H1 (cell line): Measurements from ENCODE around the gene PDE6B. TPM values are rescaled to one million over a fixed set of nuclear protein-coding genes. Genes with fewer than 3 reads are reported as not detected.
A peak's percentile ranks its signal among the peaks of the same experiment; 100 is the strongest.

Experiments
- CTCF ChIA-PET: fragments of 300-600 bp; sonication (Branson Sonifier 250); formaldehyde crosslinking; loops from one replicate; lab custom pipeline; 2021; ENCODE audit not compliant: partially characterized antibody; lab: Charles Lee
- POLR2A ChIA-PET: fragments of 300-600 bp; sonication (Branson Sonifier 250); formaldehyde crosslinking; loops from one replicate; lab custom pipeline; 2021; ENCODE audit warnings: inconsistent platforms; ENCODE audit not compliant: partially characterized antibody; lab: Charles Lee
- DNase-seq, 2 experiments: peaks; one replicate each; pipeline versions ENCODE4 v3.0.0 to v3.0.0-alpha.2; 2010 to 2022; ENCODE audit warnings: low spot score in 2 of 2, low read depth in 1 of 2, mixed read lengths in 1 of 2
- FAIRE-seq: peaks from 2 replicates; lab custom pipeline; 2011; peaks lifted over from hg19 to GRCh38; lab: Jason Lieb, UNC
- H2AFZ ChIP-seq: 2 replicates; pipeline ENCODE4 v1.8.1; 2012; ENCODE audit warnings: low read length, inconsistent platforms
- H2AK5ac ChIP-seq: 2 replicates; pipeline ENCODE4 v1.6.1; 2013; ENCODE audit warnings: low read depth, low read length
- H2BK120ac ChIP-seq: replicated peaks from 2 replicates; pipeline ENCODE3; 2013; ENCODE audit warnings: low read depth, low read length, inconsistent platforms
- H2BK12ac ChIP-seq: 2 replicates; pipeline ENCODE4 v1.6.1; 2013; ENCODE audit warnings: low read depth, low read length
- H2BK15ac ChIP-seq: 2 replicates; pipeline ENCODE4 v1.6.1; 2013; ENCODE audit warnings: low read length
- H2BK20ac ChIP-seq: 2 replicates; pipeline ENCODE4 v1.6.1; 2013; ENCODE audit warnings: low read length
- H2BK5ac ChIP-seq: 2 replicates; pipeline ENCODE4 v1.6.1; 2013; ENCODE audit warnings: low read depth, low read length
- H3K14ac ChIP-seq: 2 replicates; pipeline ENCODE4 v1.6.1; 2013; ENCODE audit warnings: inconsistent platforms; ENCODE audit not compliant: insufficient read length
- H3K18ac ChIP-seq: 2 replicates; pipeline ENCODE4 v1.6.1; 2013; ENCODE audit warnings: low read length; ENCODE audit errors: extremely low read depth
- H3K23ac ChIP-seq: 2 replicates; pipeline ENCODE4 v1.6.1; 2013; ENCODE audit warnings: inconsistent platforms; ENCODE audit not compliant: insufficient read length
- H3K23me2 ChIP-seq: 2 replicates; pipeline ENCODE4 v1.6.1; 2013; ENCODE audit warnings: low read depth, low read length
- H3K27ac ChIP-seq: 2 replicates; pipeline ENCODE4 v1.6.1; 2011; ENCODE audit warnings: low read depth, low read length, inconsistent platforms
- H3K27me3 ChIP-seq, 4 experiments: replicated peaks in 1 of 4; 1 replicate in 1 of 4; 2 replicates in 3 of 4; pipeline versions ENCODE4 v1.6.1 to v1.8.1; 2011 to 2013; ENCODE audit warnings: low read length in 3 of 4, mild to moderate bottlenecking in 3 of 4, inconsistent platforms in 2 of 4, mixed read lengths in 2 of 4, moderate library complexity in 1 of 4; ENCODE audit not compliant: control insufficient read depth in 3 of 4, insufficient read depth in 3 of 4; ENCODE audit errors: extremely low read depth in 1 of 4
- H3K36me3 ChIP-seq, 4 experiments: 2 replicates each; pipeline versions ENCODE4 v1.6.1 to v1.8.1; 2011 to 2013; ENCODE audit warnings: mild to moderate bottlenecking in 4 of 4, low read length in 3 of 4, moderate library complexity in 2 of 4, control low read depth in 1 of 4, inconsistent platforms in 1 of 4; ENCODE audit not compliant: insufficient read depth in 4 of 4, control insufficient read depth in 2 of 4
- H3K4ac ChIP-seq: replicated peaks from 2 replicates; pipeline ENCODE3; 2013; ENCODE audit warnings: low read length, low read depth, mixed read lengths, inconsistent platforms; ENCODE audit not compliant: insufficient read length
- H3K4me1 ChIP-seq, 4 experiments: replicated peaks in 1 of 4; 1 replicate in 1 of 4; 2 replicates in 3 of 4; pipeline versions ENCODE4 v1.6.1 to v1.8.1; 2011 to 2013; ENCODE audit warnings: low read length in 3 of 4, inconsistent platforms in 2 of 4, mixed read lengths in 1 of 4; ENCODE audit not compliant: insufficient read depth in 4 of 4, control insufficient read depth in 3 of 4
- H3K4me2 ChIP-seq, 2 experiments: 2 replicates each; pipeline versions ENCODE4 v1.6.1 to v1.8.1; 2011 to 2013; ENCODE audit warnings: low read depth in 2 of 2, low read length in 2 of 2, control low read depth in 1 of 2, inconsistent platforms in 1 of 2, mild to moderate bottlenecking in 1 of 2; ENCODE audit not compliant: insufficient read depth in 1 of 2
- H3K4me3 ChIP-seq, 4 experiments: fragments of 200-600, 300-600 bp in 1 of 4; sonication (generic), shearing (Covaris generic), sonication (Bioruptor Twin) in 1 of 4; 2 replicates each; pipeline versions ENCODE4 v1.5.1 to v1.8.1; 2011 to 2016; ENCODE audit warnings: low read length in 4 of 4, low read depth in 3 of 4, control low read depth in 2 of 4, inconsistent platforms in 2 of 4, mild to moderate bottlenecking in 2 of 4, mixed read lengths in 1 of 4, moderate library complexity in 1 of 4; ENCODE audit not compliant: insufficient read depth in 2 of 4; ENCODE audit errors: extremely low read depth in 1 of 4
- H3K56ac ChIP-seq: replicated peaks from 2 replicates; pipeline ENCODE3; 2013; ENCODE audit warnings: low read depth, mild to moderate bottlenecking, mixed read lengths, low read length, inconsistent platforms; ENCODE audit not compliant: insufficient read length
- H3K79me1 ChIP-seq: 2 replicates; pipeline ENCODE4 v1.6.1; 2013; ENCODE audit warnings: low read depth, low read length, control low read depth
- H3K79me2 ChIP-seq, 2 experiments: 2 replicates each; pipeline versions ENCODE4 v1.6.1 to v1.8.1; 2012 to 2013; ENCODE audit warnings: low read length in 2 of 2, mild to moderate bottlenecking in 2 of 2, inconsistent platforms in 1 of 2; ENCODE audit not compliant: insufficient read depth in 2 of 2, control insufficient read depth in 1 of 2
- H3K9ac ChIP-seq, 4 experiments: replicated peaks in 1 of 4; 1 replicate in 1 of 4; 2 replicates in 3 of 4; pipeline versions ENCODE4 v1.6.1 to v1.8.1; 2011 to 2013; ENCODE audit warnings: low read depth in 3 of 4, low read length in 3 of 4, control low read depth in 2 of 4, mild to moderate bottlenecking in 2 of 4, moderate library complexity in 2 of 4, inconsistent platforms in 1 of 4; ENCODE audit errors: extremely low read depth in 1 of 4
- H3K9me3 ChIP-seq, 2 experiments: 2 replicates each; pipeline versions ENCODE4 v1.6.1 to v1.8.1; 2012 to 2013; ENCODE audit warnings: mild to moderate bottlenecking in 2 of 2, moderate library complexity in 2 of 2, control low read depth in 1 of 2, inconsistent platforms in 1 of 2, low read depth in 1 of 2, low read length in 1 of 2, mixed read lengths in 1 of 2; ENCODE audit not compliant: insufficient read depth in 2 of 2
- H4K20me1 ChIP-seq, 2 experiments: replicated peaks in 1 of 2; 2 replicates each; pipeline versions ENCODE3 to v1.8.1; 2011 to 2013; ENCODE audit warnings: inconsistent platforms in 2 of 2, low read length in 2 of 2, mild to moderate bottlenecking in 1 of 2; ENCODE audit not compliant: insufficient read depth in 2 of 2, control insufficient read depth in 1 of 2
- H4K5ac ChIP-seq: 2 replicates; pipeline ENCODE4 v1.6.1; 2013; ENCODE audit warnings: low read length, low read depth, mixed read lengths, inconsistent platforms; ENCODE audit not compliant: insufficient read length
- H4K8ac ChIP-seq: 2 replicates; pipeline ENCODE4 v1.8.0; 2013; ENCODE audit warnings: mild to moderate bottlenecking, moderate library complexity, low read length, inconsistent platforms; ENCODE audit not compliant: insufficient read depth; ENCODE audit errors: extremely low read depth
- H4K91ac ChIP-seq: replicated peaks from 2 replicates; pipeline ENCODE3; 2013; ENCODE audit warnings: low read length, mixed read lengths, inconsistent platforms; ENCODE audit not compliant: insufficient read length
- ASH2L ChIP-seq: fragments of 200-600, 300-600 bp; sonication (generic); IDR thresholded peaks from one replicate; pipeline ENCODE4 v1.7.1; 2017; ENCODE audit warnings: low read length
- E2F6 ChIP-seq: IDR thresholded peaks from 2 replicates; pipeline ENCODE4 v1.6.1; 2012; ENCODE audit warnings: inconsistent platforms
- KDM5A ChIP-seq: fragments of 200-600 bp; IDR thresholded peaks from 2 replicates; pipeline ENCODE4 v1.7.1; 2012; ENCODE audit warnings: mild to moderate bottlenecking, low read length, inconsistent platforms, mixed read lengths
- MAX ChIP-seq: IDR thresholded peaks from 2 replicates; pipeline ENCODE4 v1.6.1; 2012; ENCODE audit warnings: inconsistent platforms
- TEAD4 ChIP-seq: IDR thresholded peaks from 2 replicates; pipeline ENCODE4 v1.6.1; 2012; ENCODE audit warnings: low read depth, low read length, inconsistent platforms, mixed read lengths
- WGBS, 2 experiments: shearing (Covaris generic) in 1 of 2; methylation state at CpG; one replicate each; pipeline versions ENCODE4 v1.1.6 to v1.1.7; 2013 to 2015; ENCODE audit warnings: low lambda C conversion rate in 2 of 2, mixed read lengths in 2 of 2, inconsistent platforms in 1 of 2, low coverage in 1 of 2, missing lambda C conversion rate in 1 of 2; ENCODE audit not compliant: insufficient replicate concordance in 2 of 2, insufficient coverage in 1 of 2, insufficient read length in 1 of 2; ENCODE audit errors: extremely low coverage in 1 of 2, missing lambda C conversion rate in 1 of 2; 5-methylcytosine and 5-hydroxymethylcytosine counted together
- polyA plus RNA-seq, 7 experiments: library from polyadenylated mRNA; depleted of rRNA in 3 of 7; stranded (reverse) in 5 of 7; unstranded in 2 of 7; fragments of >200 nt in 5 of 7; fragments of 200-250 nt in 2 of 7; gene quantifications; 1 replicate in 5 of 7; 2 replicates in 1 of 7; 4 replicates in 1 of 7; pipeline versions ENCODE4 v1.2.1 to v1.2.3, GENCODE V29; 2011 to 2013; ENCODE audit warnings: missing spikeins in 2 of 7, mixed read lengths in 2 of 7
- total RNA-seq: library from RNA; stranded (reverse); fragmentation: NEBNext Ultra II Directional; extraction: Animal tissue kit (Norgen Biotek cat#: 25700); gene quantifications from 2 replicates; pipeline ENCODE4 v1.2.1, GENCODE V29; 2021

The PDE6B gene
- total and polyA plus RNA-seq, 2 of the 8 experiments (the other 6 are each of a cell fraction or from before 2014, with no cell fraction given), result 4.1 to 8.4 TPM

GRCh38 chr4:617644-618641 is 7.4 kb upstream of the PDE6B start:
- H3K27ac ChIP-seq, result no peak overlapping the region
- H2AK5ac ChIP-seq, result peak overlapping the region; percentile 75; the same call in 1 of the 2 replicates
- H3K4me3 ChIP-seq, result no peak overlapping the region
- DNase-seq (no peak), FAIRE-seq (no peak)
- ChIA-PET CTCF (interaction anchor here (0.6 to 1.5 kb wide), 3 partner anchors 15 to 246 kb away, joined by 3 to 5 read pairs (median 4); no protein-coding TSS in a partner anchor), POLR2A (interaction anchor here (1.0 to 1.2 kb wide), 2 partner anchors 11 to 57 kb away, joined by 3 read pairs; partner anchors contain the start of gene MYL5)
- no peaks in the 10 kb centered on the region for H3K36me3 ChIP-seq
- H4K91ac ChIP-seq, result peak overlapping the region; percentile 27
- no peak overlapping the region for H3K14ac ChIP-seq
- no peak overlapping the region for H4K8ac ChIP-seq
- no peak overlapping the region for H3K4me2 ChIP-seq
- 0 out of 2 replicates have a peak overlapping the region, but pooled peaks have one; percentile 46 for H2BK15ac ChIP-seq
- H3K9me3 ChIP-seq, result no peaks in the 10 kb centered on the region
- H2BK12ac ChIP-seq, result no peak overlapping the region
- 89% methylated on average over 17 of the region's 18 CpGs; no CpG with 5 or more reads in 1 of the 2 experiments for WGBS, 2 experiments
- no peak overlapping the region for H3K9ac ChIP-seq
- H2AFZ ChIP-seq, result no peak overlapping the region
- peaks cover 0 to 2% (median 0%) of the 10 kb centered on the region in 4 experiments; a peak in 1 of 7 replicates for H3K27me3 ChIP-seq
- H4K5ac ChIP-seq, result no peak overlapping the region
- no peak overlapping the region for H3K23ac ChIP-seq
- H3K56ac ChIP-seq, result no peak overlapping the region
- H3K79me2 ChIP-seq, result no peaks in the 10 kb centered on the region
- no peaks in the 10 kb centered on the region; a peak in 1 of 7 replicates for H3K4me1 ChIP-seq
- H3K79me1 ChIP-seq, result no peaks in the 10 kb centered on the region; the same call in 1 of the 2 replicates
- TF ChIP-seq KDM5A, result no peak
- no peak for TF ChIP-seq ASH2L
- no peak for TF ChIP-seq E2F6
- no peak for TF ChIP-seq MAX
- TF ChIP-seq TEAD4, result peak; percentile 68; the same call in 1 of the 2 replicates
- H3K23me2 ChIP-seq, result no peaks in the 10 kb centered on the region
- H3K4ac ChIP-seq, result no peak overlapping the region
- no peak overlapping the region for H2BK120ac ChIP-seq
- peaks cover 0 to 3% of the 10 kb centered on the region in 2 experiments for H4K20me1 ChIP-seq
- no peak overlapping the region for H3K18ac ChIP-seq
- no peak overlapping the region for H2BK20ac ChIP-seq
- H2BK5ac ChIP-seq, result no peak overlapping the region
